H9 (cell line): ENCODE results near the gene WT1. TPM values are rescaled to one million over a fixed set of nuclear protein-coding genes. Genes with fewer than 3 reads are reported as not detected.

Experiments
- DNase-seq: peaks from one replicate; pipeline ENCODE4 v3.0.0-alpha.2; 2017
- H2AFZ ChIP-seq: one replicate; pipeline ENCODE4 v1.6.1; 2013; ENCODE audit warnings: mild to moderate bottlenecking, low read length, control low read depth, moderate library complexity
- H2AK5ac ChIP-seq: 2 replicates; pipeline ENCODE4 v1.6.1; 2013; ENCODE audit warnings: low read length, control low read depth, mixed read lengths; ENCODE audit not compliant: insufficient read length
- H2BK120ac ChIP-seq: one replicate; pipeline ENCODE4 v1.6.1; 2013; ENCODE audit warnings: low read depth, mild to moderate bottlenecking, low read length, control low read depth, inconsistent platforms; ENCODE audit not compliant: poor library complexity, severe bottlenecking
- H2BK12ac ChIP-seq: 2 replicates; pipeline ENCODE4 v1.6.1; 2013; ENCODE audit warnings: low read length, control low read depth, mixed read lengths, low read depth; ENCODE audit not compliant: insufficient read length
- H2BK15ac ChIP-seq: 2 replicates; pipeline ENCODE4 v1.6.1; 2013; ENCODE audit warnings: low read depth, low read length, control low read depth
- H2BK20ac ChIP-seq: one replicate; pipeline ENCODE4 v1.6.1; 2013; ENCODE audit warnings: low read depth, mild to moderate bottlenecking, low read length, control low read depth, inconsistent platforms; ENCODE audit not compliant: poor library complexity, severe bottlenecking
- H2BK5ac ChIP-seq: 2 replicates; pipeline ENCODE4 v1.6.1; 2013; ENCODE audit warnings: low read length, control low read depth, mixed read lengths; ENCODE audit not compliant: insufficient read length
- H3K14ac ChIP-seq: 2 replicates; pipeline ENCODE4 v1.6.1; 2013; ENCODE audit warnings: low read length, control low read depth; ENCODE audit not compliant: insufficient read depth
- H3K18ac ChIP-seq: 2 replicates; pipeline ENCODE4 v1.6.1; 2013; ENCODE audit warnings: low read depth, mild to moderate bottlenecking, mixed read lengths, low read length, control low read depth; ENCODE audit not compliant: insufficient read length
- H3K23ac ChIP-seq: 2 replicates; pipeline ENCODE4 v1.6.1; 2013; ENCODE audit warnings: low read length, control low read depth, mixed read lengths, low read depth; ENCODE audit not compliant: insufficient read length
- H3K23me2 ChIP-seq: 2 replicates; pipeline ENCODE4 v1.6.1; 2013; ENCODE audit warnings: low read depth, mild to moderate bottlenecking, mixed read lengths, low read length, control low read depth; ENCODE audit not compliant: insufficient read length, poor library complexity, severe bottlenecking
- H3K27ac ChIP-seq: 2 replicates; pipeline ENCODE4 v1.5.1; 2013; ENCODE audit warnings: low read length, control low read depth, mixed read lengths, low read depth; ENCODE audit not compliant: insufficient read length
- H3K27me3 ChIP-seq: 2 replicates; pipeline ENCODE4 v1.6.1; 2013; ENCODE audit warnings: low read length, control low read depth, inconsistent platforms; ENCODE audit not compliant: insufficient read depth
- H3K4ac ChIP-seq: 2 replicates; pipeline ENCODE4 v1.6.1; 2013; ENCODE audit warnings: low read depth, mild to moderate bottlenecking, control low read depth, inconsistent platforms, low read length, moderate library complexity
- H3K4me1 ChIP-seq: 2 replicates; pipeline ENCODE4 v1.6.1; 2013; ENCODE audit warnings: low read length, control low read depth, inconsistent platforms; ENCODE audit not compliant: insufficient read depth
- H3K4me2 ChIP-seq: 2 replicates; pipeline ENCODE4 v1.6.1; 2013; ENCODE audit warnings: low read length, control low read depth, mixed read lengths; ENCODE audit not compliant: insufficient read length, insufficient read depth
- H3K56ac ChIP-seq: 2 replicates; pipeline ENCODE4 v1.6.1; 2013; ENCODE audit warnings: low read depth, mild to moderate bottlenecking, mixed read lengths, low read length, control low read depth; ENCODE audit not compliant: insufficient read length
- H3K79me1 ChIP-seq: 2 replicates; pipeline ENCODE4 v1.6.1; 2013; ENCODE audit warnings: low read depth, mild to moderate bottlenecking, moderate library complexity, low read length, control low read depth, inconsistent platforms; ENCODE audit not compliant: insufficient read depth, poor library complexity, severe bottlenecking
- H3K79me2 ChIP-seq: 2 replicates; pipeline ENCODE4 v1.6.1; 2013; ENCODE audit warnings: low read length, control low read depth, inconsistent platforms; ENCODE audit not compliant: insufficient read depth
- H3K9ac ChIP-seq: 2 replicates; pipeline ENCODE4 v1.6.1; 2013; ENCODE audit warnings: low read length, control low read depth, mixed read lengths; ENCODE audit not compliant: insufficient read length; ENCODE audit errors: extremely low read depth
- H3K9me3 ChIP-seq: one replicate; pipeline ENCODE4 v1.6.1; 2013; ENCODE audit warnings: low read depth, low read length, inconsistent platforms; ENCODE audit not compliant: control insufficient read depth
- H3T11ph ChIP-seq: one replicate; pipeline ENCODE4 v1.6.1; 2013; ENCODE audit warnings: mild to moderate bottlenecking, low read length, control low read depth, inconsistent platforms
- H4K20me1 ChIP-seq: one replicate; pipeline ENCODE4 v1.6.1; 2013; ENCODE audit not compliant: control insufficient read depth, insufficient read length, insufficient read depth
- H4K5ac ChIP-seq: 2 replicates; pipeline ENCODE4 v1.6.1; 2013; ENCODE audit warnings: low read depth, mild to moderate bottlenecking, mixed read lengths, low read length, control low read depth; ENCODE audit not compliant: insufficient read length
- H4K8ac ChIP-seq: replicated peaks from 2 replicates; pipeline ENCODE4 v1.6.1; 2013; ENCODE audit warnings: low read length, control low read depth, mixed read lengths, low read depth; ENCODE audit not compliant: insufficient read length
- H4K91ac ChIP-seq: 2 replicates; pipeline ENCODE4 v1.6.1; 2013; ENCODE audit warnings: low read depth, mild to moderate bottlenecking, moderate library complexity, mixed read lengths, low read length, control low read depth; ENCODE audit not compliant: insufficient read length
- H3K27ac Mint-ChIP-seq, 3 experiments: 2 replicates in 2 of 3; 3 replicates in 1 of 3; pipeline ENCODE4 v1.8.0; 2020 to 2021; ENCODE audit warnings: mixed read lengths in 3 of 3, mild to moderate bottlenecking in 1 of 3, moderate library complexity in 1 of 3
- H3K27me3 Mint-ChIP-seq: 2 replicates; pipeline ENCODE4 v1.8.0; 2021; ENCODE audit warnings: low read depth, mild to moderate bottlenecking, moderate library complexity, mixed read lengths
- H3K36me3 Mint-ChIP-seq, 3 experiments: 2 replicates in 2 of 3; 3 replicates in 1 of 3; pipeline ENCODE4 v1.8.0; 2020 to 2021; ENCODE audit warnings: low read depth in 3 of 3, mixed read lengths in 3 of 3; ENCODE audit not compliant: insufficient read depth in 1 of 3
- H3K4me1 Mint-ChIP-seq, 2 experiments: 2 replicates each; pipeline ENCODE4 v1.8.0; 2020; ENCODE audit warnings: mixed read lengths in 2 of 2
- H3K4me3 Mint-ChIP-seq, 2 experiments: 2 replicates in 1 of 2; 3 replicates in 1 of 2; pipeline ENCODE4 v1.8.0; 2020 to 2021; ENCODE audit warnings: mild to moderate bottlenecking in 2 of 2, mixed read lengths in 2 of 2, moderate library complexity in 1 of 2
- H3K9me3 Mint-ChIP-seq, 2 experiments: 2 replicates in 1 of 2; 3 replicates in 1 of 2; pipeline ENCODE4 v1.8.0; 2020; ENCODE audit warnings: mild to moderate bottlenecking in 2 of 2, mixed read lengths in 2 of 2, moderate library complexity in 1 of 2
- WGBS: extraction: QIAGEN DNeasy Blood & Tissue Kit; methylation state at CpG from one replicate; pipeline ENCODE4 v1.1.7; 2013; ENCODE audit warnings: missing lambda C conversion rate, low lambda C conversion rate, mixed read lengths; ENCODE audit not compliant: insufficient read length; ENCODE audit errors: extremely low coverage; 5-methylcytosine and 5-hydroxymethylcytosine counted together
- total RNA-seq: library from RNA; stranded (reverse); gene quantifications from 2 replicates; pipeline ENCODE4 v1.2.1, GENCODE V29; 2021
- TF ChIP-seq, protein P1 (sequence below): fragments of 200-600 bp; sonication (generic); conservative IDR thresholded peaks from 3 replicates; pipeline ENCODE4 v1.8.0; 2021; ENCODE audit warnings: antibody characterized with exemption, mild to moderate bottlenecking

WT1 gene
- total RNA-seq, 1 experiment from 2014 or later = 0.20 TPM

GRCh38 chr11:32390712-32391111, 44.6 kb downstream of the WT1 start:
- no peak overlapping the region for H2BK120ac ChIP-seq
- H3K4me2 ChIP-seq = no peak overlapping the region
- H4K91ac ChIP-seq = no peak overlapping the region
- no peak overlapping the region for H3K18ac ChIP-seq
- TF ChIP-seq, protein P1, sequence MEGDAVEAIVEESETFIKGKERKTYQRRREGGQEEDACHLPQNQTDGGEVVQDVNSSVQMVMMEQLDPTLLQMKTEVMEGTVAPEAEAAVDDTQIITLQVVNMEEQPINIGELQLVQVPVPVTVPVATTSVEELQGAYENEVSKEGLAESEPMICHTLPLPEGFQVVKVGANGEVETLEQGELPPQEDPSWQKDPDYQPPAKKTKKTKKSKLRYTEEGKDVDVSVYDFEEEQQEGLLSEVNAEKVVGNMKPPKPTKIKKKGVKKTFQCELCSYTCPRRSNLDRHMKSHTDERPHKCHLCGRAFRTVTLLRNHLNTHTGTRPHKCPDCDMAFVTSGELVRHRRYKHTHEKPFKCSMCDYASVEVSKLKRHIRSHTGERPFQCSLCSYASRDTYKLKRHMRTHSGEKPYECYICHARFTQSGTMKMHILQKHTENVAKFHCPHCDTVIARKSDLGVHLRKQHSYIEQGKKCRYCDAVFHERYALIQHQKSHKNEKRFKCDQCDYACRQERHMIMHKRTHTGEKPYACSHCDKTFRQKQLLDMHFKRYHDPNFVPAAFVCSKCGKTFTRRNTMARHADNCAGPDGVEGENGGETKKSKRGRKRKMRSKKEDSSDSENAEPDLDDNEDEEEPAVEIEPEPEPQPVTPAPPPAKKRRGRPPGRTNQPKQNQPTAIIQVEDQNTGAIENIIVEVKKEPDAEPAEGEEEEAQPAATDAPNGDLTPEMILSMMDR = no peak
- no peak overlapping the region for H3K4ac ChIP-seq
- no peak overlapping the region for H2AK5ac ChIP-seq
- no peak overlapping the region for H3K9ac ChIP-seq
- no peak overlapping the region; a peak in 1 of 7 replicates for H3K27ac Mint-ChIP-seq
- H4K5ac ChIP-seq = no peak overlapping the region
- H3K9me3 ChIP-seq = no peaks in the 10 kb centered on the region
- whole genome bisulfite sequencing = no CpG with 5 or more reads among the region's 1 CpG
- H3K36me3 Mint-ChIP-seq = no peaks in the 10 kb centered on the region
- H3K56ac ChIP-seq = no peak overlapping the region
- H3K79me2 ChIP-seq = no peaks in the 10 kb centered on the region
- H2BK12ac ChIP-seq = no peak overlapping the region
- H2BK15ac ChIP-seq = no peak overlapping the region
- H2BK20ac ChIP-seq = no peak overlapping the region
- no peak overlapping the region for H4K8ac ChIP-seq
- H3K4me1 ChIP-seq = no peaks in the 10 kb centered on the region
- no peak overlapping the region for H3K14ac ChIP-seq
- no peaks in the 10 kb centered on the region for H3K9me3 Mint-ChIP-seq
- H3K23ac ChIP-seq = no peak overlapping the region
- no peak for DNase-seq
- no peaks in the 10 kb centered on the region for H3K27me3 ChIP-seq
- no peak overlapping the region for H3K4me3 Mint-ChIP-seq
- H2AFZ ChIP-seq = no peak overlapping the region
- no peaks in the 10 kb centered on the region for H3K79me1 ChIP-seq
- H3T11ph ChIP-seq = no peak overlapping the region
- H3K23me2 ChIP-seq = no peaks in the 10 kb centered on the region
- H3K27ac ChIP-seq = no peak overlapping the region
- H3K4me1 Mint-ChIP-seq = peaks cover 5 to 9% of the 10 kb centered on the region in 2 experiments
- H2BK5ac ChIP-seq = no peak overlapping the region
- H3K27me3 Mint-ChIP-seq = peaks cover 13% of the 10 kb centered on the region
- no peaks in the 10 kb centered on the region for H4K20me1 ChIP-seq
